ENCODE results near the gene GFER.
A peak's percentile ranks its signal among the peaks of the same experiment; 100 is the strongest.

The GFER gene

DNA sequence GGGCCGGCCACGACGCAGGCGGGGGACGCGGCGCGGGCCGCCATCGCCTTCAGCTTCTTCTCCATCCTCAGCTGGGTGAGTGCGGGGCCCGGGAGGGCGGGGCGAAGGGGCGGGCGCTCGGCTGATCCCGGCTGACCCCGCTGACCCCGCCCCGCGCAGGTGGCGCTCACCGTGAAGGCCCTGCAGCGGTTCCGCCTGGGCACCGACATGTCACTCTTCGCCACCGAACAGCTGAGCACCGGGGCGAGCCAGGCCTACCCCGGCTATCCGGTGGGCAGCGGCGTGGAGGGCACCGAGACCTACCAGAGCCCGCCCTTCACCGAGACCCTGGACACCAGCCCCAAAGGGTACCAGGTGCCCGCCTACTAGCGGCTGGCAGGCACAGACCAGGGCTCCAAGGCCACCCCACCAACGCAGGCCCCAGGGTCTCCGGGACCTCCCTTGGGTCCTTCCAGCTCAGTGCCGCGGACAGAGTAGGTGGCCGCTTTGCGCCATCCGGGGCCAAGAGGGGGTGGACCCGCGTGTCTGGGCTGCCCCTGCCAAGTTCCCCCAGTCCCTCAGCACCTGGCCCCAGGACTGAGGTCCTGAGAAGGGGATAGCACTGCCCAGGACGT lies 8.8 kb downstream of the GFER start:
- no peak for DNase-seq
- peaks cover 5 to 12% of the 10 kb centered on the region in 2 donors for H3K27me3 Mint-ChIP-seq
- H3K4me1 Mint-ChIP-seq (ENCODE audit: low read depth in 2 of 2) = peaks cover 12 to 13% of the 10 kb centered on the region in 2 donors
- H3K9me3 Mint-ChIP-seq = no peaks in the 10 kb centered on the region
- no peak overlapping the region for H3K27ac Mint-ChIP-seq
- ATAC-seq (replicated peaks) = no peak
- peak overlapping the region in 1 of 2 donors; percentile 21 for H3K4me3 Mint-ChIP-seq
- peaks cover 21% of the 10 kb centered on the region for H3K36me3 Mint-ChIP-seq (ENCODE audit: insufficient read depth)

DNA sequence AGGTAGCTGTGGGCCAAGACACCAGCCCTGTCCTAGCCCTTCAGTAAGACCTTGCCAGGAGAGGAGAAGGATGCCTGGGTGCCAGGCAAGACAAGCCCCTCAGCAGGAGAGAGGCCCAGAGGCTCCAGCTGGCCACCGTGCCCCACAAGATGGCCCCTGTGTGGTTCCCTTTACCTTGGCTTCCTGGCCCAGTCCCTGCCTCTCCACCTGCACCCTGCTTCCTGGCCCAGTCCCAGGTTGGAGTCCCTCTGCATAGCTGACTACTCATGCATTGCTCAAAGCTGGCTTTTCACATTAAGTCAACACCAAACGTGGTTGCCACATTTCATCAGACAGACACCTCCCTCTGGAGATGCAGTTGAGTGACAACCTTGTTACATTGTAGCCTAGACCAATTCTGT lies 9.7 kb downstream of the GFER start:
- H3K9me3 Mint-ChIP-seq = no peaks in the 10 kb centered on the region
- peaks cover 26% of the 10 kb centered on the region for H3K36me3 Mint-ChIP-seq (ENCODE audit: insufficient read depth)
- H3K27ac Mint-ChIP-seq = peak overlapping the region; percentile 17 to 65
- DNase-seq (no peak), ATAC-seq (replicated peaks) (no peak)
- peak overlapping the region; percentile 21 to 22 for H3K4me3 Mint-ChIP-seq
- peaks cover 12 to 13% of the 10 kb centered on the region in 2 donors for H3K4me1 Mint-ChIP-seq (ENCODE audit: low read depth in 2 of 2)
- H3K27me3 Mint-ChIP-seq = peaks cover 5 to 8% of the 10 kb centered on the region in 2 donors

DNA sequence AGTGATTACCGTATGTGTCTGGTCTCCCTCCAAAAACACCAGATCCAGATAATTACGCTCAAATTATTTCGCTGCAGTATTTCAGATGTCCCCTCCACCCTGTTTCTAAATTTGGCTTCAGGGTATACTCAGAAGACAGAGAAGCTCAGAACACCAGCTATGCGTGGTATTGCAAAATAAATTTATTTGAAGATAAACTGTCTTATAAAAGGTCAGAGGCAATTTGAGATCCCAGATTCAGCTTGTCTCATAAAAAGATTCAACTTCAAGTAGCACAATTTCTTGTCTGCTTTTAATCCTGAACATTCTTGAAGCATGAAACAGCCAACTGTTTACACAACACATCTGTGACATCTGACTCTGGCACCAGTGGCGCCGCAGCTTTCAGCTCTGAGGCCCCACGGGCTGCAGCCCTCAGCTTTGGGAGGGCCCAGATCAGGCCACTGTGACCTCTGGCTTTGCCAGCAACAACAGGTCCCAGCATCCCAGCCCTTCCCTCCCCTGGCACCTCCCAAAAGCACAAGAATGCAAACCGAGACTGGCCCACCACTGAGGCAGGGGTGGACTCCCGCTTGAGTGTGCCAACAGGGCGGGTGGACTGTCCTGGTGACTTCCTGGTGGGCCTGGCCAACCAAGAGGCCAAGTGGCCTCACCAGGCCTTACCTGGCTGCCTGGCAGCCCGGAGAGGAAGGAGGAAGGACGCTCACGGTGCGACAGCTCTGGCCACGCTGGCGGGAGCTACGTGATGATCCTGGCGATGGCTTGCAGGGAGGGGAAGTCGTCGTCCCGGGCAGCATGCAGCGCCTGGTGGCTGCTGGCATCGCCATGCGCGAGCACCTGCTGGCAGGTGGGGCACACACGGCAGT lies 13.7 kb downstream of the GFER start:
- no peak for DNase-seq
- no peak for ATAC-seq (replicated peaks)
- no peaks in the 10 kb centered on the region for H3K9me3 Mint-ChIP-seq
- no peaks in the 10 kb centered on the region for H3K27me3 Mint-ChIP-seq
- peaks cover 0 to 3% of the 10 kb centered on the region in 2 donors for H3K4me1 Mint-ChIP-seq (ENCODE audit: low read depth in 2 of 2)
- H3K27ac Mint-ChIP-seq = no peak overlapping the region
- H3K36me3 Mint-ChIP-seq (ENCODE audit: insufficient read depth) = peaks cover 34% of the 10 kb centered on the region
- no peak overlapping the region for H3K4me3 Mint-ChIP-seq

DNA sequence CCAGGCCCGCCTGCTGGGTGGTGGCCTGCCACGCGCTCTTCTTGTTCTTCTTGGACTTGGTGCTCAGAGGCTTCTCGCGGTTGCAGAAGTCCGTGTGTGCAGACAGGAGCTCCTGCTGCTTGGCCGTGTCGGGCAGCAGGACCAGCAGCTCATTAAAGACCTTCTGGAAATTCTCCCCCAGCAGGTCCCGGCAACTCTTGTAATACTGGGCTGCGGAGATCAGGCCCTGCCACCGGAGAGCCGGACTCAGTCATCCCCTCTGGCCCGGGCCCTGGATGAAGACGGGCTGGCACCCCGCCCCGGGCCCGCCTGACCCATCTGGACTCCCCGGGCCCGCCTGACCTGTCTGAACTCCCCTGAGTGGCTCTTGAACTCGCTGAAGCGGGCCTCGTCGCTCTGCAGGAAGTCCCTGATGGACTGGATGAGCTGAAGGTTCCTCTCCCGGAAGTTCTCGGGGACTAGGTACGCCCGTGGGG lies 14.4 kb downstream of the GFER start:
- H3K27me3 Mint-ChIP-seq = no peaks in the 10 kb centered on the region
- ATAC-seq (replicated peaks) (no peak), DNase-seq (no peak)
- no peaks in the 10 kb centered on the region for H3K9me3 Mint-ChIP-seq
- H3K4me1 Mint-ChIP-seq (ENCODE audit: low read depth in 2 of 2) = peaks cover 0 to 3% of the 10 kb centered on the region in 2 donors
- H3K36me3 Mint-ChIP-seq (ENCODE audit: insufficient read depth) = peaks cover 34% of the 10 kb centered on the region
- no peak overlapping the region for H3K4me3 Mint-ChIP-seq
- no peak overlapping the region for H3K27ac Mint-ChIP-seq

DNA sequence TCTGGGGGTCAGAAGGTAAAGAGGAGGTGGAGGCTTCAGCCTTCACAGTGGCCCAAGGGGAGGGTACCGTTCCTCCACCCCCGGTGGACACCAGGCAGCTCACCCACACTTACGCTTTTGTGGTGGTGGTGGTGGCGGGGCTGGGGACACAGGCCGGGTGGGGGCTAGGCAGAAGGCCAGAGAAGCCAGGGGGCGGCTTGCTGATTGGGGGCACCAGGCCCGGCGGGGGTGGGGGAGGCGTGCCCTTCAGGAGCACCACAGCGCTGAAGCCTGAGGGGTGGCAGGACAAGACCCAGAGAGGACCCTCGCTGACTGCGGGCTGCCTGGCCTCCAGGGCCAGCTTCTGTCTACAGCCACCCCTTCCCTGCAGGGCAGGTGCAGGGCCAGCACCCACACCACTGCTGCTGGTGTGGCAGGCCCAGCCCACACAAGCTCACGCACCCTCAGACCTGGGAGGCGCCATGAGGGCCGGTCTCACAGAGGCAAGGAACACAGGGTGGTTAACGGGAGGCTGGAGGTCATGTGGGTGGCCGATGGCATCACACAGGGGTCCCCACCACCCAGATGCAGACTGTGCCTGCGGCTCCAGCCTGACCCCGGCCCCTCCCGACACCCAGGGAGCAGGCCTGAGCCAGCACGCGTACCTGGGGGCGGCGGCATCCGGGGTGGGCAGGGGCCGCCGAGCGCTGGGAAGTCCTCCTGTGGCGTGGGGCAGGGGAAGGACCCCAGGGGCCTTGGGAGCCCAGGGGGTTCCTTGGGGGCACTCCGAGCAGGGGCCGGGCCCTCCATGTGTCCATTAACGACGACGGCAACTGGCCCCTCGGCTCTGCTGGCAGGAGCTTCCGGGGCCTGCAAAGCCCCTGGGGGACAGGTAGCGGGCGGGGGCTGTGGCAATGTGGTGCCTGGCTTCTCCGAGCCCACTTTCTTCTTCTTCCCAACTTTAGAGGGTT lies 15.1 kb downstream of the GFER start:
- Mint-ChIP-seq H3K9me3 (no peaks in the 10 kb centered on the region), H3K27me3 (no peaks in the 10 kb centered on the region), H3K27ac (no peak overlapping the region), H3K4me1 (ENCODE audit: low read depth in 2 of 2) (peaks cover 3 to 6% of the 10 kb centered on the region in 2 donors), H3K36me3 (ENCODE audit: insufficient read depth) (peaks cover 30% of the 10 kb centered on the region), H3K4me3 (no peak overlapping the region)
- ATAC-seq (replicated peaks) = no peak
- no peak for DNase-seq

DNA sequence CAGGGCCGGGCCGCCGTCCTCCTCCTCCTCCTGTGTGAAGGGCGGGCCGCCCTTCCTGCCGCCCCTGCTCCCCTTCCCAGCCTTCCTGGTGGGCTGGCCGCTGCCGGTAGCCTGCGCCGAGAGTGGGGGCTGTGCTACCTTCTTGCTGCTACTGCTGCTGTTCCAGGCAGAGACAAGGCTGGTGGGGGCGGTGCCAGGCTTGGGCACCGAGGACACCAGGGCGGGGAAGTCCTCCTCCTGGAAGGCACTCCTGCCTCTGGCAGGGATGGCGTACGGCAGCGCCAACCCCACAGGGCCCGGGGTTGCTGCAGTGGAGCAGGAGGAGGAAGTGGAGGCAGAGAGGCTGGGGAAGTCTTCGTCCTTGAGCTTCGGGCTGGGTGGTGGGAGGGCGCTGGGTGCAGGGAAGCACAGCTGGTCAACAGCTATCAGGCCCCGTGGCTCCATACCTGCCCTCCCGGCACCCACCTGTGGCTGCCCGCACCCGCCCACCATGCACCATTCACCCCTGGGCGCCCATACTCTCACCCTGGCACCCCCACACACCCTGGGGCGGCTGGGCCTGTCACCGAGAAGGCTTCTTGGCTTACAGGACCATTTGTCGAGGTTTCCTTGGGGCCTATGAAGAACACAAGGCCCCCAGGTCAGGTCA lies 16.0 kb downstream of the GFER start:
- Mint-ChIP-seq H3K27me3 (no peaks in the 10 kb centered on the region), H3K9me3 (no peaks in the 10 kb centered on the region), H3K4me1 (ENCODE audit: low read depth in 2 of 2) (peaks cover 9 to 11% of the 10 kb centered on the region in 2 donors), H3K4me3 (no peak overlapping the region), H3K27ac (no peak overlapping the region), H3K36me3 (ENCODE audit: insufficient read depth) (peaks cover 30% of the 10 kb centered on the region)
- DNase-seq (no peak), ATAC-seq (replicated peaks) (no peak)

DNA sequence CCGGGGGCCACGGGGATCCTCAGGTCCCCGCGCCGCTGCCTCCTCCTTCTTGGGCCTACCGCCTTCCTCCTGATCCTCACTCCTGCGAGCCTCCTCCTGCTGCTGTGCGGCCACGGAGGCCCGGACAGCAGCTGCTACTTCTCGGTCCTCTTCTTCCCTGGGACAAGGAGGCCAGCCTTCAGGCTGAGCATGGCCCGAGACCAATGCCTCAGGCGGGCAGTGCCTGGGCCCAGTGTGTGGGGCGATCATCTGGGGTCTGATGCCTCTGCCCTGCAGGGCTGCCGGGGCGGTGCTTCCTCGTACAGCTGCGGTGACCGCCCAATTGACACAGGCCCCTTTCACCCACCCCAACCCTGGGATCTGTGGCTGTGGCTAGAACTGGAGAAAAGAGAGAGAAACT lies 17.0 kb downstream of the GFER start:
- Mint-ChIP-seq H3K27me3 (no peaks in the 10 kb centered on the region), H3K9me3 (no peaks in the 10 kb centered on the region), H3K4me3 (no peak overlapping the region), H3K36me3 (ENCODE audit: insufficient read depth) (peaks cover 30% of the 10 kb centered on the region), H3K4me1 (ENCODE audit: low read depth in 2 of 2) (peaks cover 16 to 17% of the 10 kb centered on the region in 2 donors), H3K27ac (peak overlapping the region in 1 of 2 donors; percentile 38)
- no peak for DNase-seq
- no peak for ATAC-seq (replicated peaks)

DNA sequence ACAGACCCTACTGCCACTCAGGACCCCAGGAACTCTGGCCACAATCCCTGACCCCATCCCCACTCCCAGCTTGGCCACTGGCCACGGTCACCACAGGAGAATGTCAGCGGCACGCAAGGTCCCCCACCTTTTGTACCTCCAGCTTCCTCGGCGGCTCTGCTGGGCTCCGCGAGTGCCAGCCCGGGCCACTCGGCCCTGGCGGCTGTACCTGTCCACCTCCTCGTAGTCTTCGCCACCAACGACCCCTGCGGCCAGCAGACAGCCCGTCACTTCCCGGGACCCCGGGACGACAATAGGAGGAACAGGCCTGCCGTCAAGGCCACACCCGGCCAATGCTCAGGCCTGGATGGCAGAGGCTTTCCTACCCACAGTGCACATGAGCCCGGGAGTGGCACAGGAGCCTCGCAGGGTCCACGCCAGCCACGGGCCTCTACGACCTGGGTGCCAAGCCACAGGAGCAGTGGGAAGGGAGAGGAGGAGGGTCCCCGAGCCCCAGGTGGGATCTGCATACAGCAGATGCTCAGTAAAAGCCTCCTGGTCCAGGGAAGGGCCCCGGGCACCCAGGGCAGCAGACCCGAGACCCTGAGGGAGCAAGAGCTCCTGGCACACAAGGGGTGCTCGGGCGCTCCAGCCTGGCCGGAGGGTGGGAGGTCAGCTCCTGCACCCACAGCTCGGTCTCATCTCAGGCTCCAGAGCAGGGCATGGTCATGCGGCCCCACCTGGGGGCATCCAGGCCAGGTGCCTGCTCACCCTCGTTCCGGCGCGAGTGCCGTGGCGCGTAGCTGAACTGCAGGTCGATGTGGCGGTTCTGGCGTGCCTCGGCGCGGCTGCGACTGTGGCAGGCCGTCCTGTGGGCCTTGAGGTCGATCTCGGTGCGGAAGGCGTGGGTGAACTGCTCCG lies 17.7 kb downstream of the GFER start:
- Mint-ChIP-seq H3K27ac (no peak overlapping the region), H3K4me3 (no peak overlapping the region), H3K36me3 (ENCODE audit: insufficient read depth) (peaks cover 30% of the 10 kb centered on the region), H3K27me3 (no peaks in the 10 kb centered on the region), H3K9me3 (no peaks in the 10 kb centered on the region), H3K4me1 (ENCODE audit: low read depth in 2 of 2) (peaks cover 22 to 23% of the 10 kb centered on the region in 2 donors)
- DNase-seq = no peak
- no peak for ATAC-seq (replicated peaks)

DNA sequence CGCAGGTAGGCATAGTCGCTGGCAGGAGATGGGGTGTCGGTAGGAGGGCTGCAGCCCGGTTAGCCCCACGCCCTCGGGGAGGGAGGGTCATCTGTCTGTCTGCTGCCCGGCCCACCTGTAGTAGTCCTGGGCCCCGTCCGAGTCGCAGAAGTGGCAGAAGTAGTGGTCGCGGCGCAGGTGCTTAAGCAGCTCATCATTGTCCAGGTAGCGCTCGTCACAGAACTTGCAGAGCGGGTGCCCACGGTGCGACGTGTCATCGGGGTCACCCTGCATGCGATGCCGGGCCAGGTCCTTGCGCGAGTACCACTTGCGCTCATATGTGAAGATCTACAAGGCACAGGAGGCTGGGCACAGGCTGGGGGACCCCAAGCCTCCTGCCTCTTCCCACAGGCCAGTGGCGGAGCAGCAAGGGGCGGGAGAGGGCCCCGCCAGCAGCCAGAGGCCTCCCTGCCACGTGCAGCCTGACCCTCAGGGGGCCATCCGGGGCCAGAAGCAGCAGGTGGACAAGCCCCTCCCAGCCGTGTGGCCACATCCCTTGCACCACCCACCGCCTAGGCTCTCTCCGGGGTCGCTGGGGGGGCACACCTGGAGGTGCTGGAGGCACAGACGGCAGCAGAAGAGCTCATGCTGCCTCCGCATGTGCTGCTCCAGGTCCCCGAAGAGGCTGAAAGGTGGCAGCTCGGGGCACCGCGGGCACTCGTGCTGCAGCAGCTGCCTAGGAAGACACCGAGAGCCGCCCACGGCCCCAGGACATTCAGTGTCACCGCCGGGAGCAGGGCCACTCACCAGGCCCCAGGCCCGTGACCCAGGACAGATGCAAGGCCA lies 18.6 kb downstream of the GFER start:
- DNase-seq (no peak), ATAC-seq (replicated peaks) (no peak)
- Mint-ChIP-seq H3K9me3 (no peaks in the 10 kb centered on the region), H3K27ac (no peak overlapping the region), H3K4me1 (ENCODE audit: low read depth in 2 of 2) (peaks cover 27 to 30% of the 10 kb centered on the region in 2 donors), H3K36me3 (ENCODE audit: insufficient read depth) (peaks cover 29% of the 10 kb centered on the region), H3K27me3 (no peaks in the 10 kb centered on the region), H3K4me3 (no peak overlapping the region)

DNA sequence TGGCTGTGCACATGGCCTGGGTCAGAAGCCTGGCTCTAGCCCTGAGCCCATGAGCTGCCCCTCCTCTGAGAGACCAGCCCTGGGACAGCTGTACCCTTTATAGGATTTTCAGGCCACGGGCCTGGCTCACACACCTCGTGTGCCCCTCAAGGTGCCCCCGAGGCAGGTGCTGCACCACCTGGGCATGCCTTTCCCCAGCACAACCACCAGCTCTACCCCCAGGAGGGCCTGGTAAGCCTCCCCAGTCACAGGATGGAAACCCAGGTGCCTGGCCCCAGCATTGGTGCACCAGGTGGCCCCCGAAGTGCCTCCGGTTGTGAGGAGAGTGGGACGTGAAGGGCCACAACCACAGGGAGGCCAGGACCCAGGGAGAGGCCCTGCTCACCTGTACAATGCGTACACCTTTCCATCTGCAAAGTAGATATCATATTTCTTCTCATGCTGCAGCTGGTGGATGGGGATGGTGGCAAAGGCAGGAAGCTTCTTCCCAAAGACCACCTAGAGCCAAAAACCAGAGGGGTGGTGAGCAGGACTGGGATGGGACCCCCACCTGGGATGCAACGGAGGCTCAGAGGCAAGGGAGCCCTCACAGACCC lies 19.3 kb downstream of the GFER start:
- no peaks in the 10 kb centered on the region for H3K9me3 Mint-ChIP-seq
- H3K27me3 Mint-ChIP-seq = no peaks in the 10 kb centered on the region
- no peak for ATAC-seq (replicated peaks)
- H3K4me1 Mint-ChIP-seq (ENCODE audit: low read depth in 2 of 2) = peaks cover 34 to 37% of the 10 kb centered on the region in 2 donors
- H3K4me3 Mint-ChIP-seq = no peak overlapping the region
- H3K27ac Mint-ChIP-seq = no peak overlapping the region
- DNase-seq = no peak
- peaks cover 26% of the 10 kb centered on the region for H3K36me3 Mint-ChIP-seq (ENCODE audit: insufficient read depth)
